Measurements from ENCODE around the gene TSPAN10.

The TSPAN10 gene

GRCh38 chr17:81685108-81685507 lies 48.1 kb downstream of the TSPAN10 start:
- peak; percentile 87 for DNase-seq (ENCODE audit: low read depth)

GRCh38 chr17:81686614-81687013 lies 49.6 kb downstream of the TSPAN10 start:
- TF ChIP-seq CTCF (conservative IDR thresholded peaks at IDR 0.05; ENCODE audit: control insufficient read depth, insufficient read depth, low read depth, low read length), result no peak
- no peak for DNase-seq (ENCODE audit: low read depth)
- no peak overlapping the region for H3K4me3 ChIP-seq (ENCODE audit: control insufficient read depth, low read depth, low read length)

More at GRCh38 chr17:81685108-81685507, 48.1 kb downstream of the TSPAN10 start:
- no peak for TF ChIP-seq CTCF (conservative IDR thresholded peaks at IDR 0.05; ENCODE audit: control insufficient read depth, insufficient read depth, low read depth, low read length)
- H3K4me3 ChIP-seq (ENCODE audit: control insufficient read depth, low read depth, low read length), result peak overlapping the region; percentile 65

DNA sequence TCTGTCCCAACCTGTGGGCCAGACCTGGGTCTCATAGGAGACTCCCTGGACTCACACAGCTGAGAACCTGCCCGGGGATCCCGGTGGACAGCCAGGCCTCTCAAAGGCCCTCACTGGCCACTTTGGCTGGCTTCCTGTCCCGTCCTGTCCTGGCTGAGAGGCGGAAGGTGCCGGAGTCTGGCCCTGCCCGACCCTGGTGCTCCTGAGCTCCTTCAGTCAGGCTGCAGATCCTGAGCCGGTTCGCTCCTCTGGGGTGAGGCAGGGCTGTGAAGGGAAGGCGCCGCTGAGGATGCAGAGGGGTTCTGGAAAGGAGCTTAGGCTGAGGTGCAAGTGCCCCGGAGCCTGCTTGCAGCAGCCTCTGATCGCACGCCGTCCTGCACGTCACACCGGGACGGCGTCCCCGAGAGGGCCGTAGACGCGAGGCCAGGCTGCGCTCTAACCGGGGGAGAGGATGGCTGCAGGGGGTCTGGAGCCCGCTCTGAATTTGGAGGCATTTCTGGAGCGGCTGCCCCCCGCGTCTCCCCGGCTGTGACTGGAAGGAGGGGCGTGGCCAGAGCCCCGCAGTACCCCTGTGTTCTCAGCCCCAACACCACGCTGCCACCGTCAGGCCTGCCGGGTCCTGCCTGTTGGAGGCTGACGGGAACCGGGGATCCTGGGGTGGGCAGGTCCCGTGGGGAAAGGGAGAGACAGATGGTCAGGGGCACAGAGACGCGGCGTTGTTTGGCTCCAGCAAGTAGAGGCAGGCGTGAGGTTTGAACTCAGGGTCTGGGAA lies 51.0 kb downstream of the TSPAN10 start:
- DNase-seq (ENCODE audit: low read depth), result no peak
- TF ChIP-seq CTCF (conservative IDR thresholded peaks at IDR 0.05; ENCODE audit: control insufficient read depth, insufficient read depth, low read depth, low read length), result no peak
- H3K4me3 ChIP-seq (ENCODE audit: control insufficient read depth, low read depth, low read length), result no peak overlapping the region

DNA sequence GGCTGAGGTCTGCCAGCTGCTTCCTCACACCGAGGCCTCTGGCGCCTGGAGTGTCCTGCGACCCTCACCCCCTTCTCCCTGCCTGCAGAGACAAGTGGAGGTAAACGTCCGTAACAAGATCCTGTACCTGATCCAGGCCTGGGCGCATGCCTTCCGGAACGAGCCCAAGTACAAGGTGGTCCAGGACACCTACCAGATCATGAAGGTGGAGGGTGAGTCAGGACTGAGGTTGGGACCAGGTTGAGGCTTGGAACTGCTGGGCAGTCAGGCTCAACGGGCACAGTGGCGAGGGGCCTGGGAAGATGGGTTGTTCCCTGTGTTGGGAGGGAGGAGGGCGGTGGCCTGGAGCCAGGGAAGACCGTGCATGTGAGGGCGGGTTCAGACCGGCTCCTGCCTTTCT lies 51.6 kb downstream of the TSPAN10 start:
- H3K4me3 ChIP-seq (ENCODE audit: control insufficient read depth, low read depth, low read length), result no peak overlapping the region
- DNase-seq (ENCODE audit: low read depth), result no peak
- TF ChIP-seq CTCF (conservative IDR thresholded peaks at IDR 0.05; ENCODE audit: control insufficient read depth, insufficient read depth, low read depth, low read length), result no peak

GRCh38 chr17:81690066-81690465 lies 53.1 kb downstream of the TSPAN10 start:
- no peak for TF ChIP-seq CTCF (conservative IDR thresholded peaks at IDR 0.05; ENCODE audit: control insufficient read depth, insufficient read depth, low read depth, low read length)
- no peak overlapping the region for H3K4me3 ChIP-seq (ENCODE audit: control insufficient read depth, low read depth, low read length)
- no peak for DNase-seq (ENCODE audit: low read depth)

DNA sequence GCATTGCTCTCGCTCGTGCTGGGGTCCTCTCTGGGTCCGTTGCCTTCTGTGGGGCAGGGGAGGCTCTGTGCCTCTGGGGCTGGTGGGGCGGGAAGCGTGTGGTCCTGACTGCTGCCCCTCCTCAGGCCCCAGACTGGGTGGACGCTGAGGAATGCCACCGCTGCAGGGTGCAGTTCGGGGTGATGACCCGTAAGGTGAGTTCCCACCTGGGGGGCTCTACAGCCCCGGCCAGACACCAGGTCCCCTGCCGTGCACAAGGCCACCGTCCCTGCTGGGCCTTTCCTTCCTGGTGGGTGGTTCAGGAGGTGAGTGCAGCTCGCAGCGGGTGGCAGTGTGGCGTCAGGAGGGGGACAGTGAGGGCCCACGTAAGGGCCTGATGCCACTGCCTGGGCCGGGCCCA lies 53.6 kb downstream of the TSPAN10 start:
- DNase-seq (ENCODE audit: low read depth), result no peak
- TF ChIP-seq CTCF (conservative IDR thresholded peaks at IDR 0.05; ENCODE audit: control insufficient read depth, insufficient read depth, low read depth, low read length), result no peak
- H3K4me3 ChIP-seq (ENCODE audit: control insufficient read depth, low read depth, low read length), result no peak overlapping the region

Measured in fibroblast of mammary gland (primary cell).